CD4-positive, alpha-beta T cell treated with Interleukin-6 at 100 ng/mL for 8 hours (primary cell): ENCODE measurements around the gene C12orf56.
"Not testable (repeated sequence)": the region's sequence is repeated elsewhere in the genome, so short reads cannot be mapped to it uniquely, and the experiment has no call there.

Experiments used
- DNase-seq: peaks from one replicate; pipeline ENCODE4 v3.0.0-alpha.2; 2020; ENCODE audit warnings: mixed read lengths, low spot score

Gene C12orf56

GRCh38 chr12:64387197-64387816 is 3.3 kb downstream of the C12orf56 start:
- DNase-seq: no peak

DNA sequence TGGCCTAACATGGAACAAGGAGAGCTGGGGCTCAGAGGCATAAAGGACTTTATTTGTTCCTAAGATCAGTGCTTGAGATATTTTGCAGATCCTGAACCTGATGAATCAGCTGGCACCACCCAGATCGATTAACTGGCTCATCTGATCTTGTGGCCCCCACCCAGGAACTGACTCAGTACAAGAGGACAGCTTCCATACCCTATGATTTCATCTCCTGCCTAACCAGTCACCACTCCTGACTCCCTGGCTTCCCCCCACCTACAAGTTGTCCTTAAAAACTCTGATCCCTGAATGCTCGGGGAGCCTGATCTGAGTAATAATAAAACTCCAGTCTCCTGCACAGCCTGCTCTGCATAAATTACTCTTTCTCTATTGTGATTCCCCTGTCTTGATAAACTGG is 5.1 kb downstream of the C12orf56 start:
- no peak for DNase-seq

DNA sequence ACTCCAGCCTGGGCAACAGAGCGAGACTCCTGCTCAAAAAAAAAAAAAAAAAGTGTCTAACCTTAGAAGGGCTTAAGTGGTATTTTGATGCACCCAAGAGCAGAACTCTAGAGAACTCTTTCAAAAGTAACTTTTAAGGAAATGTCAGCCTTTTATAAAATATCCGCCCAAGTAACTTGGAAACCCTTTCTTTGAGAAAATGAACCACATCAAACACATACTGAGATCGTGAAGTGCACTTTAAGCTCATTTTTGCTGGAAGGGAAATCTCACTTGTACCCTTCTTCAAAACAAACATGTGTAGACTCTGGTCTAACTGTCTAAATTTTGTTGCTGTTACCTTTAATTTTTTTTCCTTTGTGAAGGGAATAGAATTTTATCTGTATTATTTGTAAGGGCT is 5.5 kb downstream of the C12orf56 start:
- peak; percentile 44 for DNase-seq

GRCh38 chr12:64383675-64384074 is 6.9 kb downstream of the C12orf56 start:
- no peak for DNase-seq

DNA sequence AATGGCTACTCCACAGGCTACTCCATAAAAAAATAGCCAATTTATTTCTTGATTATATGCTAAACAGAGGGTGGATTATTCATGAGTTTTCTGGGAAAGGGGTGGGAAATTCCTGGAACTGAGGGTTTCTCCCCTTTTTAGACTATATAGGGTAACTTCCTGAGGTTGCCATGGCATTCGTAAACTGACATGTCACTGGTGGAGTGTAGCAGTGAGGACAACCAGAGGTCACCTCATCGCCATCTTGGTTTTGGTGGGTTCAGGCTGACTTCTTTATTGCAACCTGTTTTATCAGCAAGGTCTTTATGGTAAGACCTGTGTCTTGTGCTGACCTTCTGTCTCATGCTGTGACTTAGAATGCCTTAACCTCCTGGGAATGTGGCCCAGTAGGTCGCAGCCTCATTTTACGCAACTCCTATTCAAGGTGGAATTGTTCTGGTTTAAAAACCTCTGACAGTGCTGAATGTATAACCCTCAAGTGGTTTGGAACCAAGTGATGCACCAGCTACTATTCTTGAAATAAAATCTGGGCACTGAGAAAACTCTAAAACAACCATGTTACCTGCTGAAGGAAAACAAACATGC is 27.7 kb downstream of the C12orf56 start:
- no peak for DNase-seq

DNA sequence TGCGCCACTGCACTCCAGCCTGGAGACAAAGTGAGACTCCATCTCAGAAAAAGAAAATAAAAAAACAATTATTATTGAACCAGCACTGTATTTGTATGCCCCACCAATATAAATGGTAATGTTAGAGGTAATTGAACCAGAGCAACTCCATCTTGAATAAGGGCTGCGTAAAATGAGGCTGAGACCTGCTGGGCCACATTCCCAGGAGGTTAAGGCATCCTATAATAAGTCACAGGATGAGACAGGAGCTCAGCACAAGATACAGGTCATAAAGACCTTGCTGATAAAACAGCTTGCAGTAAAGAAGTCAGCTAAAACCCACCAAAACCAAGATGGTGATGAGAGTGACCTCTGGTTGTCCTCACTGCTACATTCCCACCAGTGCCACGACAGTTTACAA is 29.4 kb downstream of the C12orf56 start:
- not testable (repeated sequence) for DNase-seq

GRCh38 chr12:64356209-64356608 is 34.3 kb downstream of the C12orf56 start:
- DNase-seq: not testable (repeated sequence)

DNA sequence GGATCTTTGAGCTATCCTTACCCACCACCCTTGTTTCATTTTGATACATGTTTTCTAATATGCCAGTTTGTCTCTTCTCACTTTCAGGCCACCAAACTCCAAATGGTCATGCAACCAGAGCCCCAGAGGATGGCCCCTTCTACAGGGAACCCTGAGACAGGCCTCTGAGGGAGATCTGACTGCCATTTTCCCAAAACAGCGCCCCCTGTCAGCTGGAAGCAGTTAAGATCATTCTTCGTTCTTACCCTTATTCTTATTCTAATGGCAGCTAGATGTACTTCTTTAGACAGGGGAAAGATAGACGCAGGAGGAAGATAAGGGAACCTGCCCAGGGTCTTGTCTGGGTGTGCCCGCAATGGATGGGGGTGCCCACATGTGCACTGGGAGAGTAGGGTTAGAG is 38.4 kb downstream of the C12orf56 start:
- no peak for DNase-seq

DNA sequence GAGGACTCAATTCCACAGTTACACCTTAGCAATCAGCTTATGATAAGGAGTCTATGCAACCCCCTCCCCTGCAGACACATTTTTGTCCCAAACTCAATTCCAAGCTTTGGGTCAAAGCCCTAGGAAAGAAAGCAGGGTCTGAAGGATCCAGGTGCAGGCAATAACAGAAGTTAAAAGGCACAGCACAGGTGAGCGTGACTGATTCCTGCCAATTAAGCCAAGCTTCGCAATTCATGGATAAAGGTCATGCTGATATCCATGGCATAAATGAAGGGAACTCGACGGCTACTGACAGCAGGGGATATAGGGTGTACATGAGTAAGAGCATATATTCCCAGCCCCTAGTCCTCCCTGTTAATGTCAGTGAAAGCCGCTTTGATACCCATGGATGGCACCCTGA is 39.3 kb downstream of the C12orf56 start:
- no peak for DNase-seq

DNA sequence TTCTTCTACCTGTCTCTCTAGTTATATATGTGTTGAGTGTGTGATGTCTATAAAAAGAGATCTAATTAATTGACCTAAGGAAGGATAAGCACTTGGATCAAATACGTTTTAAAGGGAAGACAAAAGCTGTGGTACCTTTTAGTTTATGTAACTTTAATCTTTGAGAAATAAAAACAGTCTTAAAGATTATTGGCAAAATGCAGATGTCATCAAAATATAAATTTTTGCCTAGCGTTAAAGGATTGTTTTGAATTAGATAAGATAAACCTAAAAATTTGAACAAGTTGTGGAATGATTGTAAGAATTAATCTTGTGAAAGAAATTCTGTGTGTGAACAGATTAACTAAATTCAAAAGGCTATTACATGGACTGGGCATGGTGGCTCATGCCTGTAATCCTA is 42.9 kb downstream of the C12orf56 start:
- DNase-seq: no peak

DNA sequence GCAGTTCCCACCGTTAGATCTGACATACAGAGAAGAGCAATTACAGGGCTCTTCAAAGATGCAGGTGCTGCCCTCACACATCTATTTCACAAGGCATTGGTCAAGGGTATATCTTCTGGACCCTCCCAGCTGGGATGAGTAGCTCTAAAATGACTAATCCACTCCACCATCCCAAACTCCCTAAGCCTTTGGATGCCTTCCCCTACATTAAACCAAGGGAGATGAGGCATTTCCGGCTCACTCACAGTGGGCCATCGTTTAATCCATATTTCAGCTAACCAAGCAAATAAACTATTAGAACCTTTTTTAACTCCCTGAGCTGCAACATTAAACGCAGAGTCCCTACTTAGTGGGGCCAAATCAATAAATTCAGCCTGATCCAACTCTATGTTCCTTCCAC is 45.9 kb downstream of the C12orf56 start:
- not testable (repeated sequence) for DNase-seq

- DNase-seq: not testable (repeated sequence)
These were observed 50.0 kb downstream of the C12orf56 start for GRCh38 chr12:64340546-64340945.

GRCh38 chr12:64335886-64336466 is 54.6 kb downstream of the C12orf56 start:
- DNase-seq: no peak

GRCh38 chr12:64332938-64333337 is 57.6 kb downstream of the C12orf56 start:
- DNase-seq: no peak

GRCh38 chr12:64332296-64332695 is 58.3 kb downstream of the C12orf56 start:
- DNase-seq: no peak

- not testable (repeated sequence) for DNase-seq
These were observed 61.4 kb downstream of the C12orf56 start for GRCh38 chr12:64329031-64329710.

GRCh38 chr12:64325055-64325454 is 65.5 kb downstream of the C12orf56 start:
- no peak for DNase-seq

DNA sequence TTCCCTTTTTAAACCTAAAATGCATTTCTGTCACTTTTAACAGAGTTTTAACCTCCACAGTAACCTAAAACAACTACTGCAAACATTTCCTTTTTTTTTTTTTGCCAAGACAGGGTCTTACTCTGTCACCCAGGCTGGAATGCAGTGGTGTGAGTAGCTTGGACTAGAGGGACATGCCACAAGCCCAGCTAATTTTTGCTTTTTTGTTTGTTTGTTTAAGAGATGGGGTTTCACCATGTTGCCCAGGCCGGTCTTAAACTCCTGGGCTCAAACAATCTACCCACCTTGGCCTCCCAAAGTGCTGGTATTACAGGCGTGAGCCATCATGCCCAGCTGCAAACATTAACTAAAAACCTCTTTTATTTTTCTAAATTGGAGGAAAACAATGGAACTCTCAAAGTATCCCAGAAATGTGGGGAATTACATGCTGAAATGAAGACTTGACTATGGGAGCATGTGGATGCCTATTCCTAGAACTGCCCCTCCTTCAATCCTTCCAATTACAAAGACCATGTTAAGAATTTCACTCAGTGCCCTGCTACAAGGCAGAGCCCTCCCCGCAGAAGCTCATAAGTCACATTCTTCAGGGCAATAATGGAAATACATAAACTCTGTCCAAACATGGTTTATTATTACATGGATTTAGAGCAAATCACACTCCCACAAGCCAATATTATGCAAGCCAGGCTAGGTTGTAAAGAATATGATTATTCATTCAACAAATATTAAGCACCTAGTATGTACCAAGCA is 66.9 kb downstream of the C12orf56 start:
- DNase-seq: no peak

DNA sequence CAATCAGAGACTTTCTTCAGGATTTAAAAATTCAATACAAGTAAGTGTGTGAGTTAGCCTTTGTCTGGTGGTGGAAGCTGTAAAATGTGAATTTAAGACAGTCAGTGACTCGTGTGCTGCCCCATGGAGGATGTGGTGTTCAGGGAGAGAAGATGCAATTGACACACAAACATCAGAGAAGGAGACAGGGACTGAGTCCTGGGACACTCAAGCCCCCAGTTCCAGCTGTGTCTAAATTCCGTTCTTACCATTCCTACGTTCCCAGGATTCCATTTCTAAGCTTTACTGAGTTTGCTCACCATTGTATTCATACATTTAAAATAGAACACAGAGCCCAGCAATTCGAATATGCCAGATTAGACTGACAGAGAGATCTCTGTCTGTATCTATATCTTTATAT is 67.6 kb downstream of the C12orf56 start:
- DNase-seq: no peak

GRCh38 chr12:64320611-64321010 is 69.9 kb downstream of the C12orf56 start:
- no peak for DNase-seq

DNA sequence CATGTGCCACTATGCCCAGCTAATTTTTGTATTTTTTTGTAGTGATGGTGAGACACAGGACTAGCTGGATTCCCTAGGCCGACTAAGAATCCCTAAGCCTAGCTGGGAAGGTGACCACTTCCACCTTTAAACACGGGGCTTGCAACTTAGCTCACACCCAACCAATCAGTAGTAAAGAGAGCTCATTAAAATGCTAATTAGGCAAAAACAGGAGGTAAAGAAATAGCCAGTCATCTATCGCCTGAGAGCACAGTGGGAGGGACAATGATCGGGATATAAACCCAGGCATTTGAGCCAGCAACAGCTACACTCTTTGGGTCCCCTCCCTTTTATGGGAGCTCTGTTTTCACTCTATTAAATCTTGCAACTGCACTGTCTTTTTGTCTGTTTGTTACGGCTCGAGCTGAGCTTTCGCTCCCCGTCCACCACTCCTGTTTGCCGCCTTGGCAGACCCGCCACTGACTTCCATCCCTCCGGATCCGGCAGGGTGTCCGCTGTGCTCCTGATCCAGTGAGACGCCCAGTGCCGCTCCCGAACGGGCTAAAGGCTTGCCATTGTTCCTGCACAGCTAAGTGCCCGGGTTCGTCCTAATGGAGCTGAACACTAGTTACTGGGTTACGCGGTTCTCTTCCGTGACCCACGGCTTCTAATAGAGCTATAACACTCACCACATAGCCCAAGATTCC is 70.9 kb downstream of the C12orf56 start:
- not testable (repeated sequence) for DNase-seq

DNA sequence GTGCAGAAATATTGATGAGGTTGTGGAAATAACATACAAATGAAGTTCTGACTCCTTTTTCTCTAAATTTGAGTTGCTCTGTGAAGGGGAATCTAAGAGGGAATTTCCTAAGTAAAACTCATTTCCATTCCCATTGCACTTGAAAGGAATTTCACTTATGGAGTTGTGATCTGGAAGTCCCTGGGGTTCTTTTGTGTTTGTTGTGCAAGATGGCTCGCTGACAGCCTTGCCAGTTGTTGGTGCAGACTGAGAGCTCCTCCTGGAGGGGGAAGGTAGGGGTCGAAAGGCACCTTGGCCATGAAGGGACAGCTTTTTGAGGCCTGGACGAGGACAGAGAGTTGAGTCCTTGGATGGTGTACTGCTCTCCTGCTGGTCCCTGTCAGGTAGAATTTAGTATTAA is 72.0 kb downstream of the C12orf56 start:
- no peak for DNase-seq
